GM15510 (cell line): ENCODE measurements around the gene MOGAT2.
A peak's percentile ranks its signal among the peaks of the same experiment; 100 is the strongest.

Experiments
- POLR2A ChIP-seq: IDR thresholded peaks from 3 replicates; pipeline ENCODE4 v1.6.1; 2011; ENCODE audit warnings: borderline replicate concordance; ENCODE audit not compliant: insufficient read length; ENCODE audit errors: extremely low read depth

The MOGAT2 gene

DNA sequence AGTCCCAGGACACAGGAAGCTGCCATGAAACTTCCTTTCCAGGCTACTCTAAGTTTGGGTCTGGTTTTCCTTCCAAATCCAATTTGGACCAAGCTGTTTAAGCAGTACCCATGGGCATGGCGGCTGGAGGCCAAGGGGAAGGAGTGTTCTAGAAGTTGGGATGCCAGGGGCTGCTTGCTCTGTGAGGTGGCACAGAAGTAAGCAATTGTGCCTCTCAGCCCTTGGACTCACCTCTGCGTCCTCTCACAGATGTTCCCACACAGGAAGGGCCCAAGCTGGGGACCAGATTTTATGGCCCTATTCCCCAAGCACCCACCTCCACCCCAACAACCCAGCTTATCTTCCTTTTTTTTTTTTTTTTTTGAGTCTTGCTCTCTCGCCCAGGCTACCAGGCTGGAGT, 47.5 kb downstream of the MOGAT2 start:
- TF ChIP-seq POLR2A = no peak

- no peak for TF ChIP-seq POLR2A
Measured at GRCh38 chr11:75766443-75767227, 49.0 kb downstream of the MOGAT2 start.

GRCh38 chr11:75767228-75767572, 49.6 kb downstream of the MOGAT2 start:
- no peak for TF ChIP-seq POLR2A

- no peak for TF ChIP-seq POLR2A
Measured at GRCh38 chr11:75767793-75768111, 50.1 kb downstream of the MOGAT2 start.

GRCh38 chr11:75768112-75768908, 50.7 kb downstream of the MOGAT2 start, which contains the start of gene DGAT2:
Gene DGAT2, plus strand, starts transcription at chr11:75768778. Its CDS starts 214 bp downstream, at chr11:75768992.
- peak; percentile 78 for TF ChIP-seq POLR2A

DNA sequence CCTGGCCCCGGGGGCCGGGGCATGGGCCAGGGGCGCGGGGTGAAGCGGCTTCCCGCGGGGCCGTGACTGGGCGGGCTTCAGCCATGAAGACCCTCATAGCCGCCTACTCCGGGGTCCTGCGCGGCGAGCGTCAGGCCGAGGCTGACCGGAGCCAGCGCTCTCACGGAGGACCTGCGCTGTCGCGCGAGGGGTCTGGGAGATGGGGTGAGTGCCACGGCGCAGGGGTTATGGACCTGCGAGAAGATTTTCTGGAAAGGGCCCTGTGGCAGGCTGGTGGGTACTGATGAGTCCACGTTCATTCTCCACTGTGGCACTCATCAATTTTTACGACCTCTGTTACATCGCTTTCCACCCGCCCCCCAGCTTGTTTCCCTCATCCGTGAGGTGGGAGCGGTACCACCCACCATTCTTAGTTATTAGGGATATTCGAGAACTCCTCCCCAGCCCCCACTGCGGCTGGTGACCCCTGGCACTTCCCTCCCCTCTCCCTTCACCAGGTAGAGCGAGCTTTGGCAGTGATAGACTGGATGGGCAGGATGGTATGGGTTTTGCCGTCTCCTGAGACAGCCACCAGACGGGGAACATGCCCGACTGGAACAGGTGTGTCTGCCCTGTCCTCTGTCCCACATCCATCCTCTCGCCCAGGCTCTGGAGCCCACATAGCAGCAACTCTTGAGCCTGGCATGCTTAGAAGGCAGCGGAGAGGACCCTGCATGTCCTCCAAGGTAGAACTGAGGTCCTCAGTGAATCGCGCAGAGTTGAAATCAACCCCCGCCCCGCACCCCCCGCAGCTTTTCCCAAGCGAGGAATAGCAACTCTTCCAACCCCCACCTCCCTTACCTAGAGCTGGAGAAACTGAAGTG, 51.5 kb downstream of the MOGAT2 start:
- no peak for TF ChIP-seq POLR2A

DNA sequence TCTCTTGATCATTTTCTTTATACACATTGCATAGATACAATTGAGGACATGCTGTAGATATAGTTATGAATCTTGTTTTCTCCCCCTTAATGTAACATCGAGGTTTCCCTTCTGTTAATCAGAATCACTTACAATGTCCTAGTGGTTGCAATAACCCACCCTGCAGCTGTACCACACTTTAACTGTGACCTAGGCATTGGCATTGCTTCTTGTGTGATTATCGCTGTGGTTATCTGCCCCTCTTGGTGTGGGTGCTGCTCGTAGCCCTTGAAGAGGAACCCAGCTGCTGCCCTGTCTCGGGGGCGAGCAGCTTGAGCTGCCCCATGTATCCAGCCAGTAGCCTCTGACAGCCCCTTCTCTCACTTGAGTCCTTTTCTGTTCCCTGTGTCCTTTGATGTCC, 52.5 kb downstream of the MOGAT2 start:
- no peak for TF ChIP-seq POLR2A

DNA sequence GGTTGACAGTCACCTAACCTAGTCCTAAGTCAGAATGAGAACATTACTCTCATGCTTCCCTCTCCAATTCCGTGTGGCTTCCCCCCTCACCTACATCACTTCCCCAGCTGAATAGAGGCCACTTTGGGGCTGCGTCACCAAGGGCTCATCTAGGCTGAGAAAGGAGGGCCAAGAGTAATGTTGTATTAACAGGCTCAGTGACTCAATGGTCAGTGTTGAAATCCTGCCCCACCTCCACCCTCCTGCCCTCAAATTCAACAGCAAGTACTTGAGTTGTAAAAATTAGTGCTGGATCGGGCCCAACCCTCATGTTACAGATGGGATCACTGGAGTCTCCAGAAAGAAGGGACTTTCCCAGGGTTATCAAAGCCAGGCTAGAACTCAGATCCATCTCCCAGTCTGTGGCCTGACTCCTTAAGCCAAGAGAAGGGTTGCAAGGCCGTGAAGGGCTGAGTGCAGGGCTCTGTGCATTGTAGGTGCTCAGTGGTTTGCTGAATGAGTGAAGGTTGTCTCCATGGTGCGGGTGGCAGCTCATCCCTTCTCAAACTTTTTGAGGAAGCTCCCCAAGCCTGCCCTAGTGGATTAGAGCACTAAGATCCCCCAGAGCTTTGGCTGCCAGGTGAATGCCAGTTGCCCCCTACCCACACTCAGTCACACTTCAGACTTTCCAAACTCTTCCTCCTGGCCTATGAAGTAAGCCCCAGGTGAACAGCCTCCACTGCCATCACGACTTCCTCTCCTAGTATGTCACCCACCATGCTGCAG, 54.2 kb downstream of the MOGAT2 start:
- no peak for TF ChIP-seq POLR2A

DNA sequence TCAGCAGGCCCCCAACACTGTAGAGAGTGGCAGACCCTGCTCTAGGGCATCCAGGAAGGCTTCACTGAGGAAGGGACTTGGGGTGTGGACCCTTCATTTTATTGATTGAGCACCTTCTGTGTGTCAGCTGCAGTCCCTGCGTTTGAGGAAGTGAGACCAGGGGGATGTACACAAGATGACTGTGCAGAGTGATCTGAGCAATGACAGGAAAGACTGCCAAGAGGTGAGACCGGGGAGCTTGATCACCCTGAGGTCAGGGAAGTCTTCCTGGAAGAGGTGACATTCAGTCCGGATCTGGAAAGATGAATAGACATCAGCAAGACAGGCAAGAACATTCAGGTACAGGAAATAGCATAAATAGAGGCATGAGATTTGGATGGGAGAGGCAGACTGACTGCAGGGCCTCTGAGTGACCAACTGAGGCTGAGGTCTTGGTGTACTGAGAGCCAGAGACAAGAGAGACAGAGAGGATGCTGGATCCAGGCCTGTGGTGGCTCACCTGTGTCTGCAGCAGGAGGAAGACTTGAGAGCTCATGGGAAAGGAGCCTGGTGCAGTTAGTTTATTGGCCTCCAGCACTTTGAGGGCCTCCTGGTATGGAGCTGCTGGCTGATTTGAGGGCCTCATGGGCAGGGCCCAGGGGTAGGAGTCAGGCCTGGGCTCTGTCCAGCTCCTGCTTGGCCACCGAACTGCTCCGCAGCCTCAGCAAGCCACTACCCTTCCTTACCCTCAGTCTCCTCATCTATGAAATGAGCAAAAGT, 56.1 kb downstream of the MOGAT2 start:
- TF ChIP-seq POLR2A = no peak

DNA sequence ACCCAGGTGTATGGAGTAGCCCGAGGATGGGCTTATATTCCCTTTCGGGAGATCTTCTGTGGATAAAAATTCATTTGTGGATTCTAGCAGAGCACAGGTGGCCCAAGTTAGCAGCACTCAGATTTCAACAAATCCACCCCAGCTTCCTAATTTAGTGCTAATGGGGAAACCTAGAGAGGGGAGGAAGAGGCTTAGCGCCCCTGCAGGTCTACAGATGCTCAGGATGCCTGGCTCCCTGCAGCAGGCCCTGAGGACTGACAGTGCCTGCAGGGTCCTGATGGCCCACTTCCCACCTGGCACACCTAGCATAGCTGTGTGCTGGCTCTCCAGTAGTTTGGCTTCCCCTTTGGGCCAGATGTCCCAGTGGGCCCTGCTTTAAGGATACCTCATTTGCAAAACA, 57.4 kb downstream of the MOGAT2 start:
- TF ChIP-seq POLR2A = no peak

- TF ChIP-seq POLR2A = no peak
Measured at GRCh38 chr11:75776546-75776945, 58.9 kb downstream of the MOGAT2 start.

DNA sequence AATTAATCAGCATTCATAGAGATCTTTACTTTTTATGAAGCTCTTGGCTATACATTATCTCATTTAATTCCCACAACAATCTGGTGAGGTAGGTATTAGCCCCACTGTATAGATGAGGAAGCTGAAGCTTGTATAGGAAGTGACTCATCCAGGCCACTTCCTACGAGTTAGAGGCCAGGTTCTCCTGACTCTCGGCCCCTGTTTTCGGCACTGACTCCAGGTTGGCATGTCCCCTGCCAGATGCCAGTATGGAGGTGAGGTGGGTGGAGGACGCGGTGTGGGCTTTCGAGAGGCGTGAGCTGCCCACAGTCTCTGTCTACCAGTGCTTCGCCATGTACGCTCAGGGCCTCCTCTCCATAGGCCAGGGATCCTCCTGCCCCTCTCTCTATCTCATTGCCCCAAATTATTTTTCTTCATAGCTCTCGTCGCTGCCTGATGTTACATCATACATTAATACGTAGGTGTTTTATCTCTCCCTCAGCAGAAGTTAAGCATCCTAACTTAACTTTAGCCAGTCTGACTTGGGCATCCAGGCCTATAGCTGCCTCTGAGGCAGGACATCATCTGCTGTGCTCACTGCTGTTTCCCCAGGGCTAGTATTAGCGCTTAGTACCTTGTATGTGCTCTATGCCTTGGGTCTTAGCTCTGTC, 59.9 kb downstream of the MOGAT2 start:
- no peak for TF ChIP-seq POLR2A

GRCh38 chr11:75778962-75779361, 61.3 kb downstream of the MOGAT2 start:
- TF ChIP-seq POLR2A = no peak

GRCh38 chr11:75779960-75780359, 62.3 kb downstream of the MOGAT2 start:
- no peak for TF ChIP-seq POLR2A

DNA sequence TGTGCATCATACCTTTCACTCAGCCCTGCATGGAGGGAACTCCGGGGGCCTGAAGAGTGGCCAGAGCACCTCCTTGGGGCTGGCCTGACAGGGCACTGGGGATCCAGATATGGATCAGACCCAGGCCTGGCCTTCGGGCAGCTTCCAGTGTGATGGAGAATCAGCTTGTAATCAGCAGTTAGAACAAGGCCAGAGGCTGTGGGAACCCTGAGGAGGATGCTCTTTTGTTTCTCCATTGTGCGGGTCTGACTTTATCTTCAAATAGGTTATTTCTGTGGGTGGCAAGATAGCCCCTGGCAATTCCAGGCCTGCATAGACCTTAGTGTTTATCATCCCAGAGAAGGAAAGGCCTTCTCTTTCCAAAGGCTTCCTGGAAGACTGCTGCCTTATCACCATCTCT, 63.2 kb downstream of the MOGAT2 start:
- no peak for TF ChIP-seq POLR2A
